Stomach (tissue), 4 donors: Measurements from ENCODE around the gene SSC5D.

Experiments used
- EP300 ChIP-seq: sonication (generic); formaldehyde crosslinking; IDR thresholded peaks from one replicate; pipeline ENCODE4 v1.6.1; 2017; ENCODE audit warnings: antibody characterized with exemption
- POLR2A ChIP-seq, 4 donors: fragments of 450-650 bp; IDR thresholded peaks; one replicate each; pipeline ENCODE4 v1.6.1; 2016; ENCODE audit warnings: antibody characterized with exemption in 4 of 4, control low read depth in 2 of 4, mild to moderate bottlenecking in 1 of 4, moderate library complexity in 1 of 4
- POLR2AphosphoS5 ChIP-seq, 3 donors: sonication (generic); formaldehyde crosslinking; IDR thresholded peaks; one replicate each; pipeline ENCODE4 v1.6.1; 2016; ENCODE audit warnings: antibody characterized with exemption in 3 of 3
- TF ChIP-seq, protein P1 (sequence below), 7 experiments: fragments of 450-650 bp in 4 of 7; fragments of 200-600 bp in 3 of 7; sonication (generic) in 3 of 7; IDR thresholded peaks; one replicate each; pipeline ENCODE4 v1.5.1; 2016 to 2019; ENCODE audit warnings: antibody characterized with exemption in 7 of 7, control low read depth in 2 of 7, mild to moderate bottlenecking in 1 of 7

DNA sequence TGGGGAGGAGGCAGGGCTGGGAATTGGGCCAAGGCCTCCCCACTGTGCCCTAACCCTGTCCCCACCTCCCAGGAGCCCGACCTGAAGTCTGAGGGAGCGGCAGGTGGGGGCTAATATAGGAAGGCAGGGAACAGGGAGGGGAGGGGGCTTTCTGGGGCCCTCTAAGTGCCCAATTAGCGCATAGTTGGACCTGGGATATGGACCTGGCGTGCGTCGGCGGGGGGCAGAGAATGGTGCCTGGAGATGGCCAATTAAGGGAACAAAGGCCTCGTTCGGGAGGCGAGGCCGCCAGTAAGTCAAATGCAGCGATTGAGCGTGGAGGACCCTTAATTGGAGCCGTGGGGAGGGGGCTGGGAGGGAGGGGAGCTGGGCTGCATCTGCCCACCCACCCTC lies 23.6 kb upstream of the SSC5D start, which contains the start of gene C19orf85:
- TF ChIP-seq, protein P1, sequence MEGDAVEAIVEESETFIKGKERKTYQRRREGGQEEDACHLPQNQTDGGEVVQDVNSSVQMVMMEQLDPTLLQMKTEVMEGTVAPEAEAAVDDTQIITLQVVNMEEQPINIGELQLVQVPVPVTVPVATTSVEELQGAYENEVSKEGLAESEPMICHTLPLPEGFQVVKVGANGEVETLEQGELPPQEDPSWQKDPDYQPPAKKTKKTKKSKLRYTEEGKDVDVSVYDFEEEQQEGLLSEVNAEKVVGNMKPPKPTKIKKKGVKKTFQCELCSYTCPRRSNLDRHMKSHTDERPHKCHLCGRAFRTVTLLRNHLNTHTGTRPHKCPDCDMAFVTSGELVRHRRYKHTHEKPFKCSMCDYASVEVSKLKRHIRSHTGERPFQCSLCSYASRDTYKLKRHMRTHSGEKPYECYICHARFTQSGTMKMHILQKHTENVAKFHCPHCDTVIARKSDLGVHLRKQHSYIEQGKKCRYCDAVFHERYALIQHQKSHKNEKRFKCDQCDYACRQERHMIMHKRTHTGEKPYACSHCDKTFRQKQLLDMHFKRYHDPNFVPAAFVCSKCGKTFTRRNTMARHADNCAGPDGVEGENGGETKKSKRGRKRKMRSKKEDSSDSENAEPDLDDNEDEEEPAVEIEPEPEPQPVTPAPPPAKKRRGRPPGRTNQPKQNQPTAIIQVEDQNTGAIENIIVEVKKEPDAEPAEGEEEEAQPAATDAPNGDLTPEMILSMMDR (IDR thresholded peaks at IDR 0.05): no peak
- TF ChIP-seq POLR2AphosphoS5 (IDR thresholded peaks at IDR 0.05) (no peak), POLR2A (IDR thresholded peaks at IDR 0.05) (no peak), EP300 (no peak)
